SK-N-MC (cell line): ENCODE results near the gene SULT1C2.

Source experiments
- EZH2 ChIP-seq: fragments of 200-600 bp; sonication (generic); IDR thresholded peaks from one replicate; pipeline ENCODE4 v1.6.1; 2017; ENCODE audit warnings: antibody characterized with exemption
- FOXP2 ChIP-seq: optimal IDR thresholded peaks from 2 replicates; pipeline ENCODE3; 2011; ENCODE audit warnings: mild to moderate bottlenecking, moderate library complexity; ENCODE audit not compliant: insufficient read depth; ENCODE audit errors: extremely low read length, control extremely low read depth
- POLR2AphosphoS5 ChIP-seq: IDR thresholded peaks from 2 replicates; pipeline ENCODE4 v1.6.1; 2012; ENCODE audit warnings: mild to moderate bottlenecking, low read depth, low read length, borderline replicate concordance

DNA sequence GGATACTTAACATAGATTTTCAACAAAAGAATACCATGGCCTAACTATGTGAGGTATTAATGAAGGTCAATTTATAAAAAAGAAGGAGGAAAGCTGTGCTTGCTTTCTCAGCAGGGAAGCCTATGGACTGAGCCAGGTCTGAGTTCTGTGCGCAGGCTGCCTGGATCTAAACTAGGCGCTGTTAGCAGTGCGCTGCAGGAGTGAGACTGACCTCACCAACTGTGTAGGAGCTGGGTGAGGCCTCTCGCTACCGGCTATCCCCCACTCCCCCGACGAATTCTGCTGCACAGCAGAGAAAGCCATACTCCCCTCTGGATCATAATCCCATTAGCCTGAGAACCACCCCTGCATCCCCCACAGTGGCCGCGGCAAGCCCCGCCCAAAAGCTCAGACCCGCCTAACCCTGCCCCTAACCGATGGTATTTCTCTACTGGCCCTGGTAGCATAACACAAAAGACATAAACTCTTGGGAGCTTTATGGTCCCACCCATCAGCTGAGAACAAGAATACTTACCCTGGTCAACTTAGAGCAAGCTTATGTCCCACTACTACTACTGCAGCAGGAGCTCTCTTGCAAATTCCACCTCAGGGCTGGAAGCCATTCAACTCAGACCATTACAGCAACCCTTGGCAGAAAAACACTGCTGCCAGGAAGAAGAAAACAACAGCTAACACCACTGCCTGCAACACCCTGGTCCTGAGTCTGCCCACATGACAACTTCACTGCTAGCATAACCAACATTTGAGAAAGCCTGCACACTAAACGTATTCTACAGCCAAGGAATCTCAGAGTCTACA, 28.0 kb downstream of the SULT1C2 start:
- TF ChIP-seq EZH2 (no peak), POLR2AphosphoS5 (no peak), FOXP2 (no peak)
